Fibroblast of lung (primary cell): ENCODE data around the gene CALN1. TPM values are rescaled to one million over a fixed set of nuclear protein-coding genes. Genes with fewer than 3 reads are reported as not detected.

Source experiments
- DNase-seq, 2 donors: peaks; one replicate each; pipeline versions ENCODE4 v3.0.0 to v3.0.0-alpha.2; 2010; ENCODE audit warnings: low read depth in 2 of 2
- H2AFZ ChIP-seq: 2 replicates; pipeline ENCODE4 v1.5.1; 2012; ENCODE audit warnings: low read length, control low read depth, inconsistent platforms
- H3K27ac ChIP-seq: 2 replicates; pipeline ENCODE4 v1.5.1; 2011; ENCODE audit warnings: low read length, control low read depth; ENCODE audit not compliant: insufficient read depth
- H3K27me3 ChIP-seq: 2 replicates; pipeline ENCODE4 v1.5.1; 2011; ENCODE audit warnings: mild to moderate bottlenecking, low read length; ENCODE audit not compliant: control insufficient read depth, insufficient read depth
- H3K36me3 ChIP-seq: 2 replicates; pipeline ENCODE4 v1.5.1; 2011; ENCODE audit warnings: low read length; ENCODE audit not compliant: control insufficient read depth, insufficient read depth
- H3K4me1 ChIP-seq: 2 replicates; pipeline ENCODE4 v1.5.1; 2011; ENCODE audit warnings: low read length; ENCODE audit not compliant: control insufficient read depth, insufficient read depth; ENCODE audit errors: extremely low read depth
- H3K4me2 ChIP-seq: 2 replicates; pipeline ENCODE4 v1.5.1; 2011; ENCODE audit warnings: low read length, control low read depth; ENCODE audit not compliant: insufficient read depth; ENCODE audit errors: extremely low read depth
- H3K4me3 ChIP-seq, 4 experiments: fragments of 200-600 bp in 1 of 4; sonication (generic) in 1 of 4; replicated peaks in 1 of 4; 2 replicates each; pipeline ENCODE4 v1.5.1; 2011 to 2016; ENCODE audit warnings: low read length in 4 of 4, low read depth in 3 of 4, mild to moderate bottlenecking in 3 of 4, control low read depth in 2 of 4, inconsistent platforms in 1 of 4, mixed read lengths in 1 of 4; ENCODE audit not compliant: insufficient read depth in 1 of 4; ENCODE audit errors: control extremely low read depth in 1 of 4
- H3K79me2 ChIP-seq: 2 replicates; pipeline ENCODE4 v1.5.1; 2012; ENCODE audit warnings: mild to moderate bottlenecking, low read length, inconsistent platforms; ENCODE audit not compliant: control insufficient read depth, insufficient read depth
- H3K9ac ChIP-seq: 2 replicates; pipeline ENCODE4 v1.5.1; 2011; ENCODE audit warnings: mild to moderate bottlenecking, low read length, control low read depth; ENCODE audit not compliant: insufficient read depth
- H3K9me3 ChIP-seq: 2 replicates; pipeline ENCODE4 v1.5.1; 2012; ENCODE audit warnings: low read depth, low read length; ENCODE audit not compliant: control insufficient read depth, insufficient read depth
- H4K20me1 ChIP-seq: 2 replicates; pipeline ENCODE4 v1.5.1; 2011; ENCODE audit warnings: low read length; ENCODE audit not compliant: control insufficient read depth, insufficient read depth; ENCODE audit errors: extremely low read depth
- EZH2 ChIP-seq: IDR thresholded peaks from 2 replicates; pipeline ENCODE4 v1.5.1; 2012; ENCODE audit warnings: low read length, control low read depth, mild to moderate bottlenecking; ENCODE audit errors: missing control alignments
- polyA plus RNA-seq, 2 donors: library from polyadenylated mRNA; depleted of rRNA in 1 of 2; stranded (reverse) in 1 of 2; unstranded in 1 of 2; fragments of >200 nt; gene quantifications; 2 replicates each; pipeline ENCODE4 v1.2.1, GENCODE V29; 2011 to 2012; ENCODE audit warnings: missing spikeins in 1 of 2
- total RNA-seq: library from RNA; depleted of rRNA; stranded (reverse); fragments of >200 nt; gene quantifications from 2 replicates; pipeline ENCODE4 v1.2.1, GENCODE V29; 2014
- TF ChIP-seq, protein P1 (sequence below), 2 donors: IDR thresholded peaks in 1 of 2; conservative IDR thresholded peaks in 1 of 2; 1 replicate in 1 of 2; 2 replicates in 1 of 2; pipeline ENCODE4 v1.5.1; 2011 to 2012; ENCODE audit warnings: low read length in 2 of 2, control low read depth in 1 of 2, inconsistent platforms in 1 of 2, low read depth in 1 of 2, mild to moderate bottlenecking in 1 of 2

The CALN1 gene
- total and polyA plus RNA-seq, 2 donors (not counting 1 experiment from before 2014, with no cell fraction given), result not detected

DNA sequence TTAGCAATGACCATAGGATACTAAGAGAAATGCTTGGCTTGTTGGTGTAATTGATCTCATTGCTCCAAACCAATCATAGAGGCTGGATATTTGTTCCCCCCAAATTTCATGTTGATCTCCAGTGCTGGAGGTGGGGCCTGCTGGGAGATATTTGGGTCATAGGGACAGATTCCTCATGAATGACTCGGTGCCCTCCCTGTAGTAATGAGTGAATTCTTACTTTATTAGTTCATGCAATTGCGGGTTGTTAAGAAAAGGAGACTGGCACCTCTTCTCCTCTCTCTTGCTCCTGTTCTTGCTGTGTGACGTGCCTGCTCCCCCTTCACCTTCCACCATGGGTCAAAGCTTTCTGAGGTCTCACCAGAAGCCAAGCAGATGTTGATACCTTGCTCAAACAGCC lies 630.1 kb downstream of the CALN1 start:
- no peaks in the 10 kb centered on the region for H3K4me1 ChIP-seq
- no peak overlapping the region for H3K4me3 ChIP-seq
- no peaks in the 10 kb centered on the region for H4K20me1 ChIP-seq
- no peaks in the 10 kb centered on the region for H3K36me3 ChIP-seq
- H3K9ac ChIP-seq, result no peak overlapping the region
- H3K79me2 ChIP-seq, result no peaks in the 10 kb centered on the region
- H3K9me3 ChIP-seq, result no peaks in the 10 kb centered on the region
- no peak overlapping the region for H3K27ac ChIP-seq
- no peak for DNase-seq
- no peaks in the 10 kb centered on the region for H3K27me3 ChIP-seq
- no peak for TF ChIP-seq EZH2
- TF ChIP-seq, protein P1, sequence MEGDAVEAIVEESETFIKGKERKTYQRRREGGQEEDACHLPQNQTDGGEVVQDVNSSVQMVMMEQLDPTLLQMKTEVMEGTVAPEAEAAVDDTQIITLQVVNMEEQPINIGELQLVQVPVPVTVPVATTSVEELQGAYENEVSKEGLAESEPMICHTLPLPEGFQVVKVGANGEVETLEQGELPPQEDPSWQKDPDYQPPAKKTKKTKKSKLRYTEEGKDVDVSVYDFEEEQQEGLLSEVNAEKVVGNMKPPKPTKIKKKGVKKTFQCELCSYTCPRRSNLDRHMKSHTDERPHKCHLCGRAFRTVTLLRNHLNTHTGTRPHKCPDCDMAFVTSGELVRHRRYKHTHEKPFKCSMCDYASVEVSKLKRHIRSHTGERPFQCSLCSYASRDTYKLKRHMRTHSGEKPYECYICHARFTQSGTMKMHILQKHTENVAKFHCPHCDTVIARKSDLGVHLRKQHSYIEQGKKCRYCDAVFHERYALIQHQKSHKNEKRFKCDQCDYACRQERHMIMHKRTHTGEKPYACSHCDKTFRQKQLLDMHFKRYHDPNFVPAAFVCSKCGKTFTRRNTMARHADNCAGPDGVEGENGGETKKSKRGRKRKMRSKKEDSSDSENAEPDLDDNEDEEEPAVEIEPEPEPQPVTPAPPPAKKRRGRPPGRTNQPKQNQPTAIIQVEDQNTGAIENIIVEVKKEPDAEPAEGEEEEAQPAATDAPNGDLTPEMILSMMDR (conservative IDR thresholded peaks at IDR 0.05 in 1 of 2, IDR thresholded peaks at IDR 0.05 in 1 of 2; ENCODE audit: low read depth in 1 of 2, low read length in 2 of 2), result no peak
- no peak overlapping the region for H2AFZ ChIP-seq
- no peak overlapping the region for H3K4me2 ChIP-seq

DNA sequence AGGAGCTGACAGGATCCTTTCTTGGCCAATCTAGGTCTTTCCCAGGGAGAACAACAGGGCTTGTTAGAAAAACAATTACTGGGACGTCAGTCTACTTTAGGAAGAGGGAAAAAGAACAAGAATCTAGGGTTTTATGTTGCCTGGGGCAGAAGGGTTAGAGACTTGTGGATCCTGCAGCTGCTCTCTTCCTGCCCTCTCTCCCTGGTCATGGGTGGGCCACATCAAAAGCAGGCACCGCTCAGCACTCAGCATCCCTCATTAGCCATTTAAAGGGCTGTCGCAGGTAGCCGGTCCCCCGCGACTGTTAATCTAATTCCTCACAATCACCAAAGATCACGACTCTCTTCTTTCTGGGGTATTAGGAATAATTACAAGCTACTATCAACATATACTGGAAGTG lies 631.9 kb downstream of the CALN1 start:
- DNase-seq, result no peak
- H3K9me3 ChIP-seq, result no peaks in the 10 kb centered on the region
- H3K9ac ChIP-seq, result no peak overlapping the region
- H3K4me3 ChIP-seq, result no peak overlapping the region
- H3K27me3 ChIP-seq, result no peaks in the 10 kb centered on the region
- H4K20me1 ChIP-seq, result no peaks in the 10 kb centered on the region
- H3K79me2 ChIP-seq, result no peaks in the 10 kb centered on the region
- no peak overlapping the region for H3K27ac ChIP-seq
- H3K36me3 ChIP-seq, result no peaks in the 10 kb centered on the region
- H2AFZ ChIP-seq, result no peak overlapping the region
- no peak for TF ChIP-seq EZH2
- TF ChIP-seq, protein P1 (conservative IDR thresholded peaks at IDR 0.05 in 1 of 2, IDR thresholded peaks at IDR 0.05 in 1 of 2; ENCODE audit: low read depth in 1 of 2, low read length in 2 of 2), result no peak
- H3K4me2 ChIP-seq, result no peak overlapping the region
- no peaks in the 10 kb centered on the region for H3K4me1 ChIP-seq

DNA sequence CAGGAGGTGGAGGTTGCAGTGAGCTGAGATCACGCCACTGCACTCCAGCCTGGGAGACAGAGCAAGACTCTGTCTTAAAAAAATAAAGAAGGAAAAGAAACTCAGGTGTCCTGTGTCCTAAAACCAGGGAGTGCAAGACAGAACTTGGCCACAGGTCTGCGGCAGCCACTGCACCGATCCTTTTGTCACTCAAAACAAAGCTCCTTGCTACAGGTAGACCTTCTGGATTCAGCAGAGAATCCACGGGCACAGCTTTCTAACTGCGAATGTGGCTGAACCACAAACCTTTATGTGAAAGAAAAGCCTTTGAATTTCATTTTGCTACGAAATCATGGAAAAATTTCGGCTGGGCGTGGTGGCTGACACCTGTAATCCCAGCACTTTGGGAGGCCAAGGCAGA lies 634.9 kb downstream of the CALN1 start:
- Histone ChIP-seq H3K4me3 (no peak overlapping the region), H3K4me1 (no peaks in the 10 kb centered on the region), H2AFZ (no peak overlapping the region), H3K9ac (no peak overlapping the region), H3K27me3 (no peaks in the 10 kb centered on the region), H4K20me1 (no peaks in the 10 kb centered on the region), H3K36me3 (no peaks in the 10 kb centered on the region), H3K4me2 (no peak overlapping the region), H3K79me2 (no peaks in the 10 kb centered on the region), H3K27ac (no peak overlapping the region), H3K9me3 (no peaks in the 10 kb centered on the region)
- no peak for DNase-seq
- no peak for TF ChIP-seq EZH2
- TF ChIP-seq, protein P1 (conservative IDR thresholded peaks at IDR 0.05 in 1 of 2, IDR thresholded peaks at IDR 0.05 in 1 of 2; ENCODE audit: low read depth in 1 of 2, low read length in 2 of 2), result no peak
